GM19463 (cell line): ENCODE data around the gene DOCK8.

ENCODE experiments used
- ATAC-seq: cut with Tn5 transposase; IDR thresholded peaks from one replicate; pipeline ENCODE4 v1.9.1; 2021; ENCODE audit warnings: mild to moderate bottlenecking, moderate library complexity; ENCODE audit not compliant: unreplicated experiment

The DOCK8 gene

GRCh38 chr9:266228-266627 lies 51.6 kb downstream of the DOCK8 start:
- ATAC-seq = no peak

DNA sequence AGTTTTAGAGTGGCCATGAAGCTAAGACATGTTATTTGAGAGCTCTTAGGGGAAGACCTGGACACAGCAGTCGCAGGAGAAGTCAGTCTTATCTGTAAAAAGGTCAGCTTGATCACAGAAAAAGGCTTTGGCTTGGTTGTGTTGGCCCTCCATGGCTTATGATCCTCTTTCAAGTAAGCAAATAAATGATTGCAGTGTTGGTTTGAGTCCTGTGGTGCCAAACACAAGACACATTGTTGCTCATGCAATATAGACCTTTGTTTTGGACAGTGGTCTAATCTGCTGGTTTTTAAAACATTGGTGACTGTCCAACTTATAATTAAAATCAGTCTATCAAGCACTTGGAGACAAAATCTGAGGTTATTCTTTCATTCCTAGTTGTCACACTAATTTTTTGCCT lies 54.0 kb downstream of the DOCK8 start:
- no peak for ATAC-seq

DNA sequence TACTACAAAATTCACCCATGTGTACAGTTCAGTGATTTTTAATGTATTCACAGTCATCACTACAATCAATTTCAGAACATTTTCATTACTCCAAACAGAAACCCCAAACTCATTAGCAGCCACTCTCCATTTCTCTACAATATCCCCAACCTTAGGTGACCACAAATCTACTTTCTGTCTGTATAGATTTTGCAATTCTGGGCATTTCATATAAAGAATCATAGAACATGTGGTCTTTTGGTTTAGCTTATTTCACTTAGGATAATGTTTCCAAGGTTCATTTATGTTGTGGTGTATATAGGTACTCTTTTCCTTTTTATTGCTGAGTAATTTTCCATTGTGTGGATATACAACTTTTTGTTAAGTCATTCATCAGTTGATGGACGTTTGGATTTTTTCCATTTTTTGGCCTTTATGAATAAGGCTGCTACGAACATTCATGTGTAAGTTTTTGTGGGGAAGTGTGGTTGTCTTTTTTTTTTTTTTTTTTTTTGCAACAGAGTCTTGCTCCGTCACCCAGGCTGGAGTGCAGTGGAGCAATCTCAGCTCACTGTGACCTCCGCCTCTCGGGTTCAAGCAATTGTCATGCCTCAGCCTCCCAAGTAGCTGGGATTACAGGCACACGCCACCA lies 54.5 kb downstream of the DOCK8 start:
- no peak for ATAC-seq

GRCh38 chr9:270657-271237 lies 56.1 kb downstream of the DOCK8 start:
- no peak for ATAC-seq

- peak; percentile 96 for ATAC-seq
Measured at GRCh38 chr9:272251-273213, 57.9 kb downstream of the DOCK8 start.

DNA sequence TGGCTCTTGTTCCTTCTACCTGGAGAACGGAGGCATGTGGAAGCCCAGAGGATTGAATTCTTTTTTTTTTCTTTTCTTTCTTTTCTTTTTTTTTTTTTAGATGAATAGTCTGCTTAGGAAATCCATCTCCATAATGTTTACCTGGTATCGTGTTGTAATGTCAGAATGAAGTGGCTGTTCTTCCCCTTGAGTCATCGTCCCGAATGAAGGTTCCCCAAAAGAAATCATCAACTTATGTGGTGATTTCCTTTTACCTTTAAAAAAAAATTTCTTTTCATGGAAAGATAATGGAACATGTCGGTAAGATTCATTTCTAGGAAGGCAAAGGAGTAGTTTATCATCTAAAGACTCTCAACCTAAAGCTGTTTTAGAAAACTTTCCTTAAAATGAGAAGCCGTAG lies 59.7 kb downstream of the DOCK8 start:
- ATAC-seq = no peak

- ATAC-seq = no peak
Measured at GRCh38 chr9:277601-278295, 63.1 kb downstream of the DOCK8 start.

GRCh38 chr9:278651-279050 lies 64.0 kb downstream of the DOCK8 start:
- peak; percentile 45 for ATAC-seq

- ATAC-seq = peak; percentile 33
Measured at GRCh38 chr9:279674-280073, 65.0 kb downstream of the DOCK8 start.

DNA sequence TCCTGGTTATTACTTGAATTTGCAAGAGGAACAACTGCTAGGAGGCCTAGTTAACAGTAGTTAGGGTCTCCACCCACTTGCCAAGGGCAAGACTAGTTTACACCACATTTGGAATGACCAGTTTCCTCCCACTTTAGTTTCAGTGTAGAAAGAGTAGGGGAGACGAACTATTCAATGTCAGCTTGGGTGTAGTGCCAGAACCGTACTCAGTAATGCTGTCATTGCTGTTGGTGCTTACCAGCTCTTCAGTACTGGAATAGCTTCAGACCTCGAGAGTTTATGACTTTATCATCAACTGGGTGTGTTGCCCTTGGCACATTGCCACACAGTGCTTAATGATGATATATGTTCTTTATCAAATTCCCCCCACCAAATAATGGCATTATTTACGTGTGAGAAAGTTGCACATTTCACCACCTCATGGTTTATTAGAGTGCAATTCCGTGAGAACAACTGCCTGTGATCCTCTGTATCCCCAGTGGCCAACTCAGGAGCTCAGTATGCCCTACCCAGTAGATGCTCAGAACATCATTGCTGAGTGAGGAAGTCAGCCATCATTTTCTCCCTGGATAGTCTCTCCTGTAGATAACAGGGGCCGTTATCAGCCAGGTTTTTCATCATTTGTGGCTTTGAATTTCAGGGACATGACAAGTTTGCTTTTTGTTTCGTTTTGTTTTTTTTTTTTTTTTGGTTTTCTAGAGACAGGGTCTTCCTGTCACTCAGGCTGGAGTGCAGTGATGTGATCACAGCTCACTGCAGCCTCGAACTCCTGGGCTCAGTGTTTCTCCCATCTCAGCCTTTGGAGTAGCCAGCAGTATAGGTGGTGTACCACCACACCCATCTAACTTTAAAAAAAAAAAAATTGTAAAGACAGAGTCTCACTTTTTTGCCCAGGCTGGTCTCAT lies 67.3 kb downstream of the DOCK8 start:
- ATAC-seq = no peak

DNA sequence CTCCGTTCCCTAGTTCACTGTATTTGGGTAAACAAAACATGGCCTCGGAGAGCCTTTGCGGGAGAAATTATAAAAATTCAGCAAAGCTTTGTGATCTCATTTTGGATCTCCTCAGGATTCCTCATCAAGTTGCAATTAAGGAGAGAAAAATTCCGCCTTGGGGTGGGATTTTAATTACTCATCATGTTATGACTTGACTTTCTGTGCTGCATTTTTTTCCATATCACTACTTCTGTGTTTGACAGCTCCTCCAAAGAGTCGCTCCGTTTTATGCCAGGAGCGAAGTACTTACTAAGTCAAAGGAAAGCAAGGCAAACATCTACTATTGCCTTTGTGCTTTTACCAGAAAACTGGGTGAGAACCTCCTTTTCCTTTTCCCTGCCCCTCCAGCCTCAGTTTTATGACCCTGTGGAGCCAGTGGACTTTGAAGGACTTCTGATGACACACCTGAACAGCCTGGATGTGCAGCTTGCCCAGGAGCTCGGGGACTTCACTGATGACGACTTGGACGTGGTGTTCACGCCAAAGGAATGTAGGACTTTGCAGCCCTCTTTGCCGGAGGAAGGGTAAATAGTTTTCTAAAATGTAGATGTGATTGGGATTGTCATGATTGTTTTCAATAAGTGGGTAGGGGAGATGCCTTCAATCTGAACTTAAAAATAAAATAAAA lies 71.5 kb downstream of the DOCK8 start:
- no peak for ATAC-seq

- ATAC-seq = no peak
Measured at GRCh38 chr9:289121-289520, 74.5 kb downstream of the DOCK8 start.

DNA sequence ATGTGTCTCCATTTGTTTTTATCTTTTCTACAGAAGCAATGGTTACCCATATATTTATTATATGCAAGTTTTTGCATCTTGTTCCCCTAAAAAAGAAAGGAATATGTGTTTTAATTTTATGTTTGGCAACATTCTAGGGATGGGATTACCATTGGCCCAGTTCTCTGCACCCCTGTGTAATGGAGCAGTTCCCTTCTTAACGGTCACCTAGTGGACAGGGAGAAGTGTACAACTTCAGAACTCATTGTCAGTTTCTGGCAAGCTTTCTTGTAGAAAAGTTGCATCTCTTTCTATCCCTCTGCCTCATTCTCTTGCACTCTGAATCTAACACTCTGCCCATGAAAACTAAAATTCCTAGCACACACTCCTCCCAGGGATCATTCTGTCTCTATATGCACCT lies 78.2 kb downstream of the DOCK8 start:
- no peak for ATAC-seq

DNA sequence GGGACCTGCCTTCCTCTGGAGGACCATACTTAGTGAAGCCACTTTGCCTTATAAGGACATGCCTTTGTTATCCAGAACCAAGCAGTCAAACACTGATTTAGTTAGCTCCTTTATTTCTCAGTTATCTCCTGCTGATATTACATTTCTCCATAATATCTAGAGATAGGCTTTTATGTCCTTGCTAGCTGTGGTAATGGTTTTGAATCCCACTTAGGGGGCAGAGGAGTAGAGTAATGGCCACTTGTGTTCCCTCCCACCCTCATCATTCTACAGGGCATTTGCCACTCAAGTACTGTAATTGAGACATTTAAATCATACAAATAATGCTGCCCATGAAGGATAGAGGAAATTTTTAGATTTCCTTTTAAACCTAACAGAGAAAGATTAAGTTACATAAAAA lies 80.9 kb downstream of the DOCK8 start:
- no peak for ATAC-seq

- ATAC-seq = no peak
Measured at GRCh38 chr9:296411-296810, 81.7 kb downstream of the DOCK8 start.

DNA sequence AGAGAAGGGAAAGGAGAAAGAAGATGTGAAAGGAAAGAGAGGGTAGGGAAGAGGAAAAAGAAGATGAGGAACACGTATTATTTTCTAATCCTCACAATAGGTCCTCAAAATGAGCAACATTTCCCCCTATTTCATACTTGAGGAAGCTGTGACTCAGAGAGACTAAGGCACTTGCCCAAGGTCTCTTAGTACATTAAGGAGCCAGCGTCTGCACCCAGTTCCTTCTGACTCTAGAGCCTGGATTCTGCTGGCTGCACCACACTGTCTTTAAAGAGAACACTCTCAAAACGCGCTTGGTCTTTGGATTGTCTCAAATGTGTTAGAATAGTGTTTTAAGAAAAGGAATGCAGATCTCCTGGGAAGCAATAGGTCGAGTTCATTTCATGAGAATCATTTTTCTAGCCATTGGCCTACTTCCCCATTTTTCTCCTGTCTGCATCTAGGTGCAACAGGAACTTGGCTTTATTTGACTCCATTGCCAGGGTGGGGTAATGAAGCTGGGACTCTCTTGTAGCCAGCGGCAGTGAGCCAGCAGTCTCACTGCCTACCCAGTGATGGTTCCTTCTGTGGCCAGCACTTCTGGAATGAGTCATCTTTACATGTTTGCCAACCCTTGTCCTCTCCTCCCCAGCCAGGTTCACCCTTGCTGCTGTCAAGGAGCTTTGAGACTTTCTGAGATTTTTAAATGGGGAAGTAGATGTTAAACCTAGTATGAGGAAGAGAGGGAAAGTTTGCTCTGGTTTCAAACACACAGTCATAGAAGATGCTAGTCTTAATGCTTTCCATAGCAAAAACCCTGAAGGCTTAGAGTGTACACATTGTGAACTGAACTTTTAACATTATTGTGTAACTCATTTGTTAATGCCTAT lies 82.7 kb downstream of the DOCK8 start:
- ATAC-seq = peak; percentile 100

- no peak for ATAC-seq
Measured at GRCh38 chr9:303502-303901, 88.8 kb downstream of the DOCK8 start.

- ATAC-seq = no peak
Measured at GRCh38 chr9:304106-304505, 89.4 kb downstream of the DOCK8 start.
